HG02840 (cell line): ENCODE results near the gene ASPRV1.

Source experiments
- ATAC-seq: cut with Tn5 transposase; IDR thresholded peaks from one replicate; pipeline ENCODE4 v1.9.1; 2021; ENCODE audit warnings: mild to moderate bottlenecking, moderate library complexity, moderate number of reproducible peaks; ENCODE audit not compliant: unreplicated experiment, low FRiP score

Gene ASPRV1

GRCh38 chr2:69914950-69915945 is 46.2 kb downstream of the ASPRV1 start, which contains the start of gene MXD1:
Gene MXD1 (plus strand): TSS chr2:69915109. CDS start chr2:69915331, 222 bp downstream.
- no peak for ATAC-seq

GRCh38 chr2:69914164-69914949 is 47.1 kb downstream of the ASPRV1 start:
- peak; percentile 92 for ATAC-seq

GRCh38 chr2:69911985-69912563 is 49.4 kb downstream of the ASPRV1 start:
- ATAC-seq = no peak
